Heart left ventricle (tissue), 16 donors: ENCODE results near the gene DENND2C. TPM values are rescaled to one million over a fixed set of nuclear protein-coding genes. Genes with fewer than 3 reads are reported as not detected.

Source experiments
- ATAC-seq, 4 donors: fragments of 200-7000 bp; cut with Tn5 transposase; one replicate each; pipeline ENCODE4 v1.9.1; 2020 to 2022; ENCODE audit warnings: moderate library complexity in 4 of 4, mild to moderate bottlenecking in 3 of 4, moderate number of reproducible peaks in 1 of 4
- DNase-seq, 5 donors: peaks; one replicate each; pipeline ENCODE4 v3.0.0-alpha.2; 2020
- H3K27ac ChIP-seq, 12 donors: fragments of 200-600 bp; sonication (generic) in 4 of 12; one replicate each; pipeline versions ENCODE4 v1.5.0 to v1.8.0; 2016 to 2022; ENCODE audit warnings: mild to moderate bottlenecking in 2 of 12
- H3K27me3 ChIP-seq, 9 donors: fragments of 200-600 bp; sonication (generic) in 2 of 9; one replicate each; pipeline versions ENCODE4 v1.5.1 to v1.8.0; 2016 to 2022; ENCODE audit warnings: mild to moderate bottlenecking in 3 of 9
- H3K36me3 ChIP-seq, 9 donors: fragments of 200-600 bp; sonication (generic) in 2 of 9; one replicate each; pipeline versions ENCODE4 v1.5.0 to v1.8.0; 2018 to 2022; ENCODE audit warnings: mild to moderate bottlenecking in 2 of 9
- H3K4me1 ChIP-seq, 12 donors: fragments of 200-600 bp; sonication (generic) in 4 of 12; one replicate each; pipeline versions ENCODE4 v1.5.0 to v1.8.0; 2016 to 2022; ENCODE audit warnings: mild to moderate bottlenecking in 3 of 12
- H3K4me3 ChIP-seq, 12 donors: fragments of 200-600 bp; sonication (generic) in 4 of 12; one replicate each; pipeline versions ENCODE4 v1.5.0 to v1.8.0; 2017 to 2022; ENCODE audit warnings: mild to moderate bottlenecking in 9 of 12, moderate library complexity in 4 of 12
- H3K9me3 ChIP-seq, 12 donors: fragments of 200-600 bp; sonication (generic) in 4 of 12; one replicate each; pipeline versions ENCODE4 v1.5.0 to v1.8.0; 2016 to 2022; ENCODE audit warnings: mild to moderate bottlenecking in 1 of 12
- POLR2A ChIP-seq, 2 donors: fragments of 450-650 bp; IDR thresholded peaks; one replicate each; pipeline ENCODE4 v1.6.1; 2017; ENCODE audit warnings: antibody characterized with exemption in 2 of 2, mild to moderate bottlenecking in 2 of 2, moderate library complexity in 2 of 2
- WGBS, 4 donors: extraction: QIAGEN DNeasy Blood & Tissue Kit in 2 of 4; methylation state at CpG; one replicate each; pipeline versions ENCODE4 v1.1.5 to v1.1.7; 2013 to 2018; 5-methylcytosine and 5-hydroxymethylcytosine counted together
- intact Hi-C, 10 donors: fragments of 100-400 bp; cut with DNase I; formaldehyde crosslinking; loops; one replicate each; pipeline versions ENCODE4 v1.11.1 to v1.14.2; 2022
- polyA plus RNA-seq, 2 donors: library from polyadenylated mRNA; stranded (reverse); fragments of 200-250 nt; gene quantifications; one replicate each; pipeline ENCODE4 v1.2.3, GENCODE V29; 2013
- total RNA-seq, 9 donors: library from RNA; depleted of rRNA in 2 of 9; stranded (reverse); fragments of >200 nt in 2 of 9; fragmentation: NEBNext Ultra II Directional in 3 of 9; extraction: Animal tissue kit (Norgen Biotek cat#: 25700) in 3 of 9; gene quantifications; one replicate each; pipeline versions ENCODE4 v1.1.0 to v1.2.4, GENCODE V29; 2016 to 2023
- TF ChIP-seq, protein P1 (sequence below), 12 donors: fragments of 200-600 bp; sonication (generic) in 4 of 12; IDR thresholded peaks; one replicate each; pipeline versions ENCODE4 v1.5.0 to v1.8.0; 2018 to 2022; ENCODE audit warnings: antibody characterized with exemption in 12 of 12, mild to moderate bottlenecking in 5 of 12
- donor health status: ischemic (EF 13 %, LVEDD 7.1; RV severe dilation, severe dysfunction).
- donor health status: healthy with polysubstance abuse.
- donor health status: DM: no; HTN: yes; CAD: no.
- donor health status: DM: no; HTN: no; CAD: no.
- donor health status: ischemic (EF 25% LVEDD 6.9; RV normal size, moderate dysfunction).
- donor health status: ischemic (EF 25% LVEDD 5.7; RV mildly dilated, moderate dysfunction).
- donor health status: healthy.
- donor health status: DM: yes; HTN: yes; CAD: no.
- donor health status: ischemic (EF 35%, LVEDD 5.7; RV mildly dilated, moderate dysfunction).
- donor health status: nonischemic (EF 11% LVEDD 7.7; RV severe dilation, severe dysfunction).
- donor health status: DM: yes; HTN: yes; CAD: no.
- donor health status: PGD.
- donor health status: ischemic (EF 29% LVEDD 5.4; RV normal size, mild dysfunction).
- donor health status: nonischemic (EF 23%, LVEDD 6.1; RV moderate dilation, normal function).

The DENND2C gene
- total and polyA plus RNA-seq, 11 donors = 1.6 to 4.1 (median 3.1) TPM

GRCh38 chr1:114685851-114686250, 16.0 kb upstream of the DENND2C start:
- Histone ChIP-seq H3K4me1 (no peaks in the 10 kb centered on the region), H3K27me3 (peaks cover 0 to 20% (median 0%) of the 10 kb centered on the region in 9 donors), H3K9me3 (no peaks in the 10 kb centered on the region), H3K4me3 (no peak overlapping the region), H3K27ac (no peak overlapping the region), H3K36me3 (no peaks in the 10 kb centered on the region)
- DNase-seq (no peak), ATAC-seq (no peak)
- intact Hi-C loops = no loop called here
- TF ChIP-seq, protein P1, sequence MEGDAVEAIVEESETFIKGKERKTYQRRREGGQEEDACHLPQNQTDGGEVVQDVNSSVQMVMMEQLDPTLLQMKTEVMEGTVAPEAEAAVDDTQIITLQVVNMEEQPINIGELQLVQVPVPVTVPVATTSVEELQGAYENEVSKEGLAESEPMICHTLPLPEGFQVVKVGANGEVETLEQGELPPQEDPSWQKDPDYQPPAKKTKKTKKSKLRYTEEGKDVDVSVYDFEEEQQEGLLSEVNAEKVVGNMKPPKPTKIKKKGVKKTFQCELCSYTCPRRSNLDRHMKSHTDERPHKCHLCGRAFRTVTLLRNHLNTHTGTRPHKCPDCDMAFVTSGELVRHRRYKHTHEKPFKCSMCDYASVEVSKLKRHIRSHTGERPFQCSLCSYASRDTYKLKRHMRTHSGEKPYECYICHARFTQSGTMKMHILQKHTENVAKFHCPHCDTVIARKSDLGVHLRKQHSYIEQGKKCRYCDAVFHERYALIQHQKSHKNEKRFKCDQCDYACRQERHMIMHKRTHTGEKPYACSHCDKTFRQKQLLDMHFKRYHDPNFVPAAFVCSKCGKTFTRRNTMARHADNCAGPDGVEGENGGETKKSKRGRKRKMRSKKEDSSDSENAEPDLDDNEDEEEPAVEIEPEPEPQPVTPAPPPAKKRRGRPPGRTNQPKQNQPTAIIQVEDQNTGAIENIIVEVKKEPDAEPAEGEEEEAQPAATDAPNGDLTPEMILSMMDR (IDR thresholded peaks at IDR 0.05) = no peak
- TF ChIP-seq POLR2A (IDR thresholded peaks at IDR 0.05) = no peak
- WGBS, 4 donors = 74 to 86% (median 82%) methylated on average over 5 of the region's 5 CpGs

GRCh38 chr1:114677691-114678090, 7.8 kb upstream of the DENND2C start:
- Histone ChIP-seq H3K36me3 (no peaks in the 10 kb centered on the region), H3K4me3 (no peak overlapping the region), H3K4me1 (no peaks in the 10 kb centered on the region), H3K27ac (no peak overlapping the region), H3K9me3 (no peaks in the 10 kb centered on the region), H3K27me3 (peaks cover 0 to 10% (median 3%) of the 10 kb centered on the region in 9 donors)
- 72 to 84% (median 77%) methylated on average over 5 of the region's 5 CpGs for WGBS, 4 donors
- TF ChIP-seq, protein P1 (IDR thresholded peaks at IDR 0.05) = no peak
- no peak for TF ChIP-seq POLR2A (IDR thresholded peaks at IDR 0.05)
- DNase-seq (no peak), ATAC-seq (no peak)
- intact Hi-C loops = loop anchor here in 2 of 10 donors (10.0 kb wide), 3 partner anchors 103 to 333 kb away; no protein-coding TSS in a partner anchor

DNA sequence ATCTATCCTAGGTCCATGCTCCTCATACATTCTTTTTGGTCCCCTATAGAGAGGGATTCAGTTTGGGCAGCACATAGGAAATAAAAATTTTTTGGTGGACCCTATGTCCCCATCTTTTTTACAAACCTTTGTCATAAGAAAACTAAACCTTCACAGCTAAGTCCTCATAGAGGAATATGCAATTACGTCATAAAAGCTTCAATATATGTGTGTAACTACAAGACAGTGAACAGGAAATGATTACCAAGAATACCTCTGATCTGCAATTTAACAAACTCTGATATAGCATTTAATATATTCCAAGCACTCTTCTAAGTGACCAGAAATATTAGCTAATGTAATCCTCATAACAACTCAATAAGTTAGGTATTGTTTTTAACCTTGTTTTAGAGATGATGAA, 6.3 kb upstream of the DENND2C start:
- no peak for TF ChIP-seq POLR2A (IDR thresholded peaks at IDR 0.05)
- TF ChIP-seq, protein P1 (IDR thresholded peaks at IDR 0.05) = no peak
- no peaks in the 10 kb centered on the region for H3K36me3 ChIP-seq
- WGBS, 4 donors = 84 to 92% (median 89%) methylated on average over 1 of the region's 1 CpG
- peaks cover 0 to 10% (median 3%) of the 10 kb centered on the region in 9 donors for H3K27me3 ChIP-seq
- no peak overlapping the region for H3K27ac ChIP-seq
- no peak for DNase-seq
- no peak for ATAC-seq
- H3K9me3 ChIP-seq = no peaks in the 10 kb centered on the region
- H3K4me1 ChIP-seq = no peaks in the 10 kb centered on the region
- intact Hi-C loops = loop anchor here in 2 of 10 donors (10.0 kb wide), 3 partner anchors 101 to 331 kb away; no protein-coding TSS in a partner anchor
- H3K4me3 ChIP-seq = no peak overlapping the region

- peaks cover 0 to 4% (median 0%) of the 10 kb centered on the region in 9 donors for H3K27me3 ChIP-seq
- WGBS, 4 donors = 86 to 90% (median 89%) methylated on average over 7 of the region's 7 CpGs
- no peak for ATAC-seq
- H3K4me3 ChIP-seq = no peak overlapping the region
- H3K27ac ChIP-seq = no peak overlapping the region
- no peaks in the 10 kb centered on the region for H3K9me3 ChIP-seq
- TF ChIP-seq, protein P1 (IDR thresholded peaks at IDR 0.05) = no peak
- no peak for TF ChIP-seq POLR2A (IDR thresholded peaks at IDR 0.05)
- intact Hi-C loops = loop anchor here in 7 of 10 donors (2.0 to 10.0 kb wide), 10 partner anchors 85 to 327 kb away; partner anchors contain the start of genes BCAS2 (in 2 of the 7) and TRIM33 (in 1 of the 7)
- DNase-seq = no peak
- H3K36me3 ChIP-seq = no peaks in the 10 kb centered on the region
- peaks cover 0 to 17% (median 4%) of the 10 kb centered on the region in 12 donors for H3K4me1 ChIP-seq
Observed at GRCh38 chr1:114671939-114672275, 2.1 kb upstream of the DENND2C start.
